OCI-M1 (cell line): ENCODE data around the gene GPD1.
"Not testable (repeated sequence)": the region's sequence is repeated elsewhere in the genome, so short reads cannot be mapped to it uniquely, and the experiment has no call there.

Experiments
- DNase-seq: peaks from one replicate; lab custom pipeline; 2025; lab: John Stamatoyannopoulos, UW

GPD1 gene

DNA sequence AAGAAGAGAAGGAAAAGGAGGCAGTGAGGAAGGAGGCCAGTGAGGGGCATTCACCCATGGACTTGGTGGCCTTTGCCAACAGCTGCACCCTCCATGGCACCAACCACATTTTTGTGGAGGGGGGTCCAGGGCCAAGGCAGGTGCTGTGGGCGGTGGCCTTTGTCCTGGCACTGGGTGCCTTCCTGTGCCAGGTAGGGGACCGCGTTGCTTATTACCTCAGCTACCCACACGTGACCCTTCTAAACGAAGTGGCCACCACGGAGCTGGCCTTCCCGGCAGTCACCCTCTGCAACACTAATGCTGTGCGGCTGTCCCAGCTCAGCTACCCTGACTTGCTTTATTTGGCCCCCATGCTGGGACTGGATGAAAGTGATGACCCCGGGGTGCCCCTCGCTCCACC lies 30.1 kb upstream of the GPD1 start:
- no peak for DNase-seq

DNA sequence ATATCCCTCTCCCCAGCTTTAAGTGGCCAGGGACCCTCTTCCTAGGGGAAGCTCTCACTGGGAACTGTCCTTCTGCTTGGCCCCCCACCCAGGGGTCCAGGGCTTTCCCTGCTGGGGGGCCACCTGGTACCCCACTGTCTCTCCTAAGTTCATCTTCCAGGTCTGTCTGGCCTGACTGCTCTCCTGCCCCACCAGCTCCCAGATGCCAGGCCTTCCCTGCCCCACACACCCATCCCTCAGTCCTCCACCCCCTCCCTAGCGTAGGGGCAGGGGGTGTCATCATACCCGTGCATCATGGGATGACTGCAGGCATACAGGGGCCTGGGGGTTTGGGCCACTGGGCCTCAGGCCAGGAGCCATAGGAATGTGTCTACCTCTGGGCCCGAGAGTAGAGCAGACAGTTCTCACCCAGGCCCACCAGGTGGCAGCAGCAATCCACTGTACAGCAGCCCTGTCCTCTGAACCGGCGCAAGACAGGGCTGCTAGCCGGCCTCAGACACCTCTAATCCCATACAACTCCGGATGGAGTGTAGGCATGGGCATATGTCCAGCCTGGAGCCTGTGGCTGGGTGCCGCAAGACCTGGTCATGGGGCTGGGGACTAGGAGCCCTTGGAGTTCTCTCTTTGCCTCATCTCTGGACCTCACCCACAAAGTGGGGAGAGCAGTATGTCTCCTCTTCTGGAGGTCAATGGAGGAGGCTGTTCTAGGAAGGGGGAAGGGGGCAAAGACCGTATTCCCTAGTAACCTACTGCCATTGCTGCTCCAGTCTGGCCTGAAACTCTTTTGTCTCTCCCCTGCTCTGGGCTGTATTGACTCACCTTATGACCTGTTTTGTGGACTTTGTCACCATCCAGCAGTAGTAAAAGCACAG lies 28.6 kb upstream of the GPD1 start:
- DNase-seq: peak; percentile 88

- no peak for DNase-seq
These were observed 28.0 kb upstream of the GPD1 start for GRCh38 chr12:50075808-50076170.

- DNase-seq: no peak
These were observed 26.7 kb upstream of the GPD1 start for GRCh38 chr12:50077099-50077498.

GRCh38 chr12:50078281-50078680 lies 25.5 kb upstream of the GPD1 start:
- no peak for DNase-seq

DNA sequence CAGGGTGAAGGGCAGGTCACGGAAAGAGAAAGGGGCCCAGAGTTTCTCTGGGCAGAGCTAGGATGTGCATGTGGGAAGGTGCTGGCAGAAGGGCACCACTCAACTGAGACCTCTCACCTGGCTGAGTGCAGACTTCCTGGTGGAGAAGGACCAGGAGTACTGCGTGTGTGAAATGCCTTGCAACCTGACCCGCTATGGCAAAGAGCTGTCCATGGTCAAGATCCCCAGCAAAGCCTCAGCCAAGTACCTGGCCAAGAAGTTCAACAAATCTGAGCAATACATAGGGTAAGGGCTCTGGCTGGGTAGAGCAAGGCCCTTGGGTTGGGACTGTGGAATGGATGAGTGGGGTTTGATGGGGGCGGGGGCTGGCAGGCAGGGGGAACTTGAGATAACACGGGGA lies 24.0 kb upstream of the GPD1 start:
- no peak for DNase-seq

DNA sequence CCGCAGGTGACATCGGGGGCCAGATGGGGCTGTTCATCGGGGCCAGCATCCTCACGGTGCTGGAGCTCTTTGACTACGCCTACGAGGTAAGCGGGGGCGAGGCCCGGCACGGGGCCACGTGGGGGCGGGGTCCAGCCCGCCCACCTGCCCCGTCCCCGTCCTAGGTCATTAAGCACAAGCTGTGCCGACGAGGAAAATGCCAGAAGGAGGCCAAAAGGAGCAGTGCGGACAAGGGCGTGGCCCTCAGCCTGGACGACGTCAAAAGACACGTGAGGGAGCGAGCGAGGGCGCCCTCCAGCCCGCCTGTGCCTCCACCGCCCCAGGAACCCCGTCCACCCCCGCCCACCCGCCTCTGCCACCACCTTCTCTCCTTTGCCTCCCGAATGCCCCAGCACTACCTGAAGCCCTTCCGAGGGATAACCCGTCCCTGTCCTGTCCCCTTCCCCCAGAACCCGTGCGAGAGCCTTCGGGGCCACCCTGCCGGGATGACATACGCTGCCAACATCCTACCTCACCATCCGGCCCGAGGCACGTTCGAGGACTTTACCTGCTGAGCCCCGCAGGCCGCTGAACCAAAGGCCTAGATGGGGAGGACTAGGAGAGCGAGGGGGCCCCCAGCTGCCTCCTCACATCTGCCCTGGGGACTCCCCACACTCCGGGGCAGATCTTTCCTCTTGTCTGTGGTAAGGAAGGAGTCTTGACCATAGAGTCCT lies 22.6 kb upstream of the GPD1 start:
- no peak for DNase-seq

DNA sequence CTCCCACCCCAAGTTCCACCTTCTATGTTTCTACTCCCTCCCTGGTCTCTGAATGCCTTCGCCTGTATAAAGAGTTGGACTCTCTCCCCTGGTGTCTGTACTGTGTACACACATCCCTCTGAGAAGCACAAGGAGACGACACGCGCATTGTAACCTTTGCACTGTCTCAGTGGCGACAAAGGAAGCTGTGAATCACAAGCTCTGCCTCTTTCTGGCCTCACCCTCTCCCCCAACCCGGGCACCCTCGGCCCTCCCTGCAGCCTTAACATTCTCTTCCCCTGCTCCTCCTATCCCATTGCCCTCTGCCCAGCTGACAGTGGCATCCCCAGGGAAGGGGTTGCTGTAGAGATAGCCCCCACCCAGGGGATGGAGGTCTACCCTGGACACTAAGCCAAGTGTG lies 21.2 kb upstream of the GPD1 start:
- no peak for DNase-seq

- no peak for DNase-seq
These were observed 20.5 kb upstream of the GPD1 start for GRCh38 chr12:50083301-50083700.

DNA sequence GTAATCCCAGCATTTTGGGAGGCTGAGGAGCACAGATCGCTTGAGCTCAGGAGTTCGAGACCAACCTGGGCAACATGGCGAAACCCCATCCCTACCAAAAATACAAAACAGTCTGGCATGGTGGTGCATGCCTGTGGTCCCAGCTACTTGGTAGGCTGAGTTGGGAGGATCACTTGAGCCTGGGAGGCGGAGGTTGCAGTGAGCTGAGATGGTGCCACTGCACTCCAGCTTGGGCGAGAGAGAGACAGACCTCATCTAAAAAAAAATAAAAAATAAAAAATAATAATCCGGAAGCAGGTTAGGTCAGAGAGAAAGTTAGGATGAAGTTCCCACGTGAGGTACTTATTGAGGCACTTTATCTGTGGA lies 19.4 kb upstream of the GPD1 start:
- not testable (repeated sequence) for DNase-seq

DNA sequence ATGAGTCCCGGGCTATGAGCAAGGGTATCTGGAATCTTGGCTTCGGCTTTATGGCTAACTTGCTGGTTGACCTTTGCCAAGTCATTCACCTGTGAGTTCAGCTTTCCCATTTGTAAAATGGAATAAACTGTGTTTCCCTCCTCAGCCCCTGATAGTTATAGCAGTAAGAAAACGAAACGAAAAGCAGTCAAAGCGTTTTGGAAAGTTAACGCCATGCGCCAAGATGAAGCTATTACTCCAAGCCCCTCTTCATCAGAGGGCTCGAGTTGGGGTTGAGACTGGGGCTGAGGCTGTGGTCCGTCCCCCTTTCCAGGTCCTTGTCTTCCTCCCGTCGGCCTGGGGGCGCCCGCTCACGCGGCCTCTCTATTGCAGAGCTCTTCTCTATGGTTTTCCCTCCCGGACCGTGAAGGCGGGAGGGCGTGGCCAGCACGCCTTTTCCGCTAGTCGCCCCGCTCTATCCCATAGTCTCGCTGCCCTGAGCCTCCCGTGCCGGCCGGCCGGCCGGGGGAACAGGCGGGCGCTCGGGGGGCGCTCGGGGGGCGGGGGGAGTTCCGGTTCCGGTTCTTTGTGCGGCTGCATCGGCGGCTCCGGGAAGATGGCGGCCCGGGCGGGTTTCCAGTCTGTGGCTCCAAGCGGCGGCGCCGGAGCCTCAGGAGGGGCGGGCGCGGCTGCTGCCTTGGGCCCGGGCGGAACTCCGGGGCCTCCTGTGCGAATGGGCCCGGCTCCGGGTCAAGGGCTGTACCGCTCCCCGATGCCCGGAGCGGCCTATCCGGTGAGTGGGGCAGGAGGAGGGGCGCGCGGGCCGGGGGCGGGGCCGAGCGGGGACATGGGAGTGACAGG lies 18.8 kb upstream of the GPD1 start, which contains the start of gene SMARCD1:
Gene SMARCD1, plus strand, starts transcription at position 568 of the 840 bp plus-strand sequence. Its CDS starts 28 bp downstream, at position 596.
- DNase-seq: peak; percentile 96

DNA sequence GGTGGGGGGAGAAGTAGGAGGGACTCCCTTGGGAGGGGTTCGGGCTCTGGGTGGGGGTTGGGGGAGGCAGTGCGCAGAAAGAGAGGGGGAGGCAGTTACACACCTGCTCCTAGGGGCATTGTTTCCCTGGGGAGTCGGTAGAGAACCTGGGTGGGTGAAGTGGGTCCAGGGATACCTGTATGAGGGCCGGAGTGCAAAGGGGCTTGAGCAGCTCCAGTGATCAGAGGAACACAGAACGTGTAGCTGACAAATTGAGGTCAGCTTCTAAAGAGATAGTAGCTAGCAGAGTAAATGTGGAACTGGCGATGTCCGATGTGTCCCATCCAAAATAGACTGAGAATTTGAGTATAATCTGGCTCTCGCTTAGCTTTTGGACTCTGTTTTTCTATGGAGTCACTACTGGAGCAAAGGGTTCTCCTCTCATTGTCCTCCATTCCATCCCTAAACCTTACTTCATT lies 18.2 kb upstream of the GPD1 start:
- DNase-seq: peak; percentile 63

GRCh38 chr12:50086148-50086547 lies 17.7 kb upstream of the GPD1 start:
- no peak for DNase-seq

DNA sequence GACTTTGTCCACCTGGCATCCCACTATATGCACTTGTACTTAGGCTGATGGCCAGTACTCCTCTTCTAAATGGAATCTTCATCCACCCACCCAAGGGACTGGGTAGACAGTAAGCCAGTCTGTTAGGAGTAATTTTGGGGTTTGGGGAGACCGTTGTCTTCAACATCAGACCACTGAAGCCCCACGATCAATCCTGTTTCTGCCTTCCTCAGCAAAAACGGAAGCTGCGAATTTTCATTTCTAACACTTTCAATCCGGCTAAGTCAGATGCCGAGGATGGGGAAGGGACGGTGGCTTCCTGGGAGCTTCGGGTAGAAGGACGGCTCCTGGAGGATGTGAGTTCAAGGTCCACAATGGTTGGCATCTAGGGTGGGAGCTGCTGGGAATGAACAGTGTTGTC lies 16.7 kb upstream of the GPD1 start:
- DNase-seq: no peak

DNA sequence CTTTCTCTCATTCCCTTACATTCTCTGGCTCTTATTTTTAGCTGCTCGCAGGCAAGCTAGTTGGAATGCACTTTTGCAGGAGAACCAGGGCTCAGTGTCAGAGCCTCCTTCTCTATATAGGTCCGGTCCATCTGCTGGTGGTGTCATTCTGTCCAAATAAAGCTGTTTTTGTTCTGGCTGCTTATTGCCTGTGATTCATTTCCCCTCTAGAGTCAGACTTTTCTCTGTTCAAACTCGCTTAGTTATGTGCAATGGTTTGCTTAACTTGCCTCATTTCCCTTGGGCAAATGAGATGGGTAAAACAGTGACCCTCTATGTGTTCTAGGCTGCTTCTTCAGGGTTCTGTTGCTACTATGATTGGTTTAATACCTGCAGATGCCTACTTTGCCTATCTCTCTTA lies 15.8 kb upstream of the GPD1 start:
- DNase-seq: no peak

DNA sequence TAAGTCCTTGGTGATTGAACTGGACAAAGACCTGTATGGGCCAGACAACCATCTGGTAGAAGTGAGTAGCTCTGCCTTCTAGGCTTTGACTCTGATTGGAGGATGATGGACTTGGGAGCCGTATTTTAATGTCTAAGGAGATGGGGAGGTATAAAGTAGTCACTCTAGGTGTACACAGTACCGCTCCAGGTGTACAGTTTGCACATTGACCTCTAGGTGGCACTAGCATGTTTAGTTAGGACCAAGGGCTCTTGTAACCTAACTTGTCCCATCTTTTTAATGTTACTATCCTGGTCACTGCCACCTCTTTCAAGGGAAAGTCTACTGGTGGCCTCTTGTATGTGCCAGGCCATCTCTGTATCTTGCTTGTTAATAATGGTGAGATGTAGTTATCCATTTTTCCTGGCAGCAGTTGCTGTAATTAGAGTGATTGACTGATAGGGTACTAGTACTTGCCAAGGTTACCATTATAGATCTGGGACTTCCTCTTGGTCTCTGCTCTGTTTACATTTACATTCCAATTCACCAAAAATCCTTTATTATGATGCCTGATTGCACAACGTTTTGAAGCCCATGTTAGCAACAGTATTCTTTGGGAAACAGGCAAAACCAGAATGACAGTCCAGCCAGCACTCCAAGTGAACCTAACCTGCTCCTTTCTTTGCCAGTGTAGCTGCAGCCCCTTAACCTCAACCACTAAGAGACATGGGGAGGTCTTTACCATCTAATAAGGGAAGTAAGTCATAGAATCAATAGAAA lies 15.1 kb upstream of the GPD1 start:
- peak; percentile 70 for DNase-seq

GRCh38 chr12:50089730-50090129 lies 14.1 kb upstream of the GPD1 start:
- no peak for DNase-seq

DNA sequence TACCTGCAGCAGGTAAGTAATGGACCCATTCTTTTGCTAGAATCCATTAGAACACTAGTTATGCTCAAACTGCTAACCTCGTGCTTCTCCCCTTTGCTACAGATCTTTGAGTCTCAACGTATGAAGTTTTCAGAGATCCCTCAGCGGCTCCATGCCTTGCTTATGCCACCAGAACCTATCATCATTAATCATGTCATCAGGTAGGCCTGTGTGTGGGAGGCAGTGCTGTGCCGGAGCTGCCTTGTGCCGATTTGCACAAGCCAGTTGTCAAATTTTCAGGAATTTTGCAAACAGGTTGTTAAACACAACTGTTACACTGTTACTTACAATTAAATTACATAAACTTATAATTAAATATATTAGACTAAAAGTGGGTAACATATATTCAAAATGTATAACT lies 13.4 kb upstream of the GPD1 start:
- DNase-seq: no peak

DNA sequence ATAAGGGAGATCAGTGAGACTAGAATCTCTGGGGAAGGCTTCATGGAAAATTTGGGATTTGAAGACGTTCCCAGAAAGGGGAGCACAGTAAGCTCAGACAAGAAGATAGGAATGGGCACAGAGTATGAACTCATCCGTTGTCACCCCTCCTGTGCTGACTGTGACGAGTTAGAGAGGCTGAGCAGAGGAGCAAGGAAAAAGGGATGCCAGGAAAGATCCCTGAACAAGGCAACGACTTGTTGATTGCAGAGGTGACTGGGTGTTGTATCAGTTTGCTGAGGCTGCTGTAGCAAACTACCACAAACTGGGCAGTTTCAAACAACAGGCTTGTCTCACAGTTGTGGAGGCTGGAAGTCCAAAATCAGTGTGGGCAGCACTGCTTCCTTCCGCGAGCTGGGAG lies 5.9 kb upstream of the GPD1 start:
- DNase-seq: no peak

- no peak for DNase-seq
These were observed 4.4 kb upstream of the GPD1 start for GRCh38 chr12:50099302-50100008.

DNA sequence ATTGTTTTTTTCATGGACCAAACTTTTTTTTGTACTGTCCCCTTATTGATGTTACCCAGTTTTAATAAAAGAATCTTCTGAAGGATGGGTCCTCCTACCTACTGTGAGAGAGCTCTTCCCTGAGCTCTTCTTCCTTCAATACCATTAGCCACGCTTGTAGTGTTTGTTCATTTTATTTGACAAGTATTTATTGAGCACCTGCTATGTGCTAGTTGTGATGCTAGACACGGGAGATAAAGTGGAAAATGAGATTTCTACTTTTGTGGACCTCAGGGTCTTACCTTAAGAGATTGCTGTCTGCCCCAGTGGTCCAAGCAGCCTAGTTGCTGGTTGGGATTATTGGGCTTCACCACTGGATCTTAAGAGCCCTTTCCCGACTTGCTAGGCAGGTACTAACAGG lies 3.2 kb upstream of the GPD1 start:
- DNase-seq: no peak
